ENCODE results near the gene RAB6B.

DNA sequence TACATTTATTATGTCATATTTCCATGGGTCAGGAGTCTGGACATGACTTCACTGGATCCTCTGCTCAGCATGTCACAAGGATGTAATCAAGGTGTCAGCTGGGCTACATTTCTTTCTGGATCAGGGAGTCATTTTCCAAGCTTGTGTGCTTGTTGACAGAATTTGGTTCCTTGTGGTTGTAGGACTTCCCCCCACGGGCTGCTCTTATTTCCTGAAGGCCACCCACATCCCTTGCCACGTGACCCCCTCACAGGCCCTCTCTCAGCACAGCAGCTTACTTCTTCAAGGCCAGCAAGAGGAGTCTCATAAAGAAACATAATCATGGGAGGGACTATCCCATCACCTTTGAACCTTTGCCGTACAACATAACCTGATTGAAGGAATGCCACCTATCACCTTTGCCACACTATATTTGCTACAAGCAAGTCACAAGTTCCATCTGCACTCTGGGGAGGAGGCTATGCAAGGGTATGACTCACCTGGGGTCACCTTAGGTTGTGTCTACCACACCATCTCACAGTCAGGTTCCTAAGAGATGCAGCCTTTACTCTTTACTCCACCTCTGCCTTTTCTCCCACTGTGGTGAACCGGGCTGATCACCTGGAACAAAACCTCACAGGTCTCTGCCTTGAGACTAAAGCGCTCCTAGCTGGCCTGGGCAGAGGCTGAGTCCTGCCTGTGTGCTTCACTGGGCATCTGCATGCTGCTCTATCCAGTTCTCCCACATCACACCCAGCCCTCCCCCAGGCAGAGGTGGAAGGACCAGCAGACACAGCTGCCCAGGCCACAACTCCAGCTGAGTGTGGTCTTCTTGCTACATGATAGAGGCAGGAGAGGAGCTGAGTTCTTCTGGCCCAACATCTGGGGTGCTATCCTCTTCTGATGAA lies 13.5 kb downstream of the RAB6B start:
- TF ChIP-seq, protein P1, sequence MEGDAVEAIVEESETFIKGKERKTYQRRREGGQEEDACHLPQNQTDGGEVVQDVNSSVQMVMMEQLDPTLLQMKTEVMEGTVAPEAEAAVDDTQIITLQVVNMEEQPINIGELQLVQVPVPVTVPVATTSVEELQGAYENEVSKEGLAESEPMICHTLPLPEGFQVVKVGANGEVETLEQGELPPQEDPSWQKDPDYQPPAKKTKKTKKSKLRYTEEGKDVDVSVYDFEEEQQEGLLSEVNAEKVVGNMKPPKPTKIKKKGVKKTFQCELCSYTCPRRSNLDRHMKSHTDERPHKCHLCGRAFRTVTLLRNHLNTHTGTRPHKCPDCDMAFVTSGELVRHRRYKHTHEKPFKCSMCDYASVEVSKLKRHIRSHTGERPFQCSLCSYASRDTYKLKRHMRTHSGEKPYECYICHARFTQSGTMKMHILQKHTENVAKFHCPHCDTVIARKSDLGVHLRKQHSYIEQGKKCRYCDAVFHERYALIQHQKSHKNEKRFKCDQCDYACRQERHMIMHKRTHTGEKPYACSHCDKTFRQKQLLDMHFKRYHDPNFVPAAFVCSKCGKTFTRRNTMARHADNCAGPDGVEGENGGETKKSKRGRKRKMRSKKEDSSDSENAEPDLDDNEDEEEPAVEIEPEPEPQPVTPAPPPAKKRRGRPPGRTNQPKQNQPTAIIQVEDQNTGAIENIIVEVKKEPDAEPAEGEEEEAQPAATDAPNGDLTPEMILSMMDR (IDR thresholded peaks at IDR 0.05), result no peak
- no peak for TF ChIP-seq POLR2A (IDR thresholded peaks at IDR 0.05)
